GM23338 (cell line): Measurements from ENCODE around the gene ATXN7L3. TPM values are rescaled to one million over a fixed set of nuclear protein-coding genes. Genes with fewer than 3 reads are reported as not detected.
A peak's percentile ranks its signal among the peaks of the same experiment; 100 is the strongest.

Experiments used
- ATAC-seq: fragments of 200-7000 bp; cut with Tn5 transposase; 3 replicates; pipeline ENCODE4 v1.9.1; 2020
- DNase-seq: peaks from one replicate; pipeline ENCODE4 v3.0.0-alpha.2; 2015; ENCODE audit warnings: low spot score
- H2AFZ ChIP-seq: fragments of 200-600 bp; sonication (generic); 2 replicates; pipeline ENCODE4 v1.8.0; 2016; ENCODE audit warnings: antibody characterized with exemption, mild to moderate bottlenecking, moderate library complexity
- H3F3A ChIP-seq: fragments of 200-600 bp; sonication (generic); replicated peaks from 2 replicates; pipeline ENCODE4 v1.8.0; 2017; ENCODE audit warnings: antibody characterized with exemption, mixed run types, low read depth
- H3K27ac ChIP-seq: fragments of 200-600 bp; sonication (generic); 2 replicates; pipeline ENCODE4 v1.6.1; 2016; ENCODE audit warnings: low read depth
- H3K27me3 ChIP-seq: fragments of 200-600 bp; sonication (generic); 2 replicates; pipeline ENCODE4 v1.8.0; 2016; ENCODE audit warnings: mild to moderate bottlenecking, mixed run types, moderate library complexity; ENCODE audit not compliant: insufficient read depth
- H3K36me3 ChIP-seq: fragments of 200-600 bp; sonication (generic); 2 replicates; pipeline ENCODE4 v1.8.0; 2016; ENCODE audit warnings: mild to moderate bottlenecking; ENCODE audit not compliant: insufficient read depth
- H3K4me1 ChIP-seq: fragments of 200-600 bp; sonication (generic); 2 replicates; pipeline ENCODE4 v1.8.0; 2016; ENCODE audit warnings: mild to moderate bottlenecking, moderate library complexity; ENCODE audit not compliant: insufficient read depth
- H3K4me2 ChIP-seq: fragments of 200-600 bp; sonication (generic); 2 replicates; pipeline ENCODE4 v1.7.1; 2017; ENCODE audit warnings: mixed run types
- H3K4me3 ChIP-seq: fragments of 200-600 bp; sonication (generic); 2 replicates; pipeline ENCODE4 v1.6.1; 2016; ENCODE audit warnings: mixed run types
- H3K79me2 ChIP-seq: fragments of 200-600 bp; sonication (generic); replicated peaks from 2 replicates; pipeline ENCODE4 v1.8.0; 2017; ENCODE audit warnings: mild to moderate bottlenecking; ENCODE audit not compliant: insufficient read depth
- H3K9me2 ChIP-seq: fragments of 200-600 bp; sonication (generic); 2 replicates; pipeline ENCODE4 v1.8.0; 2017; ENCODE audit not compliant: insufficient read depth
- H4K20me1 ChIP-seq: fragments of 200-600 bp; sonication (generic); replicated peaks from 2 replicates; pipeline ENCODE4 v1.8.0; 2017; ENCODE audit warnings: mild to moderate bottlenecking; ENCODE audit not compliant: insufficient read depth
- H3K27ac Mint-ChIP-seq: 2 replicates; pipeline ENCODE4 v1.8.0; 2020; ENCODE audit warnings: inconsistent platforms, mild to moderate bottlenecking, moderate library complexity, mixed read lengths
- H3K27me3 Mint-ChIP-seq: 3 replicates; pipeline ENCODE4 v1.8.0; 2022; ENCODE audit warnings: low read depth, mild to moderate bottlenecking, moderate library complexity, mixed read lengths, inconsistent platforms; ENCODE audit not compliant: insufficient read depth, poor library complexity
- H3K36me3 Mint-ChIP-seq: 3 replicates; pipeline ENCODE4 v1.8.0; 2021; ENCODE audit warnings: low read depth, mild to moderate bottlenecking, inconsistent platforms, moderate library complexity, mixed read lengths
- H3K4me1 Mint-ChIP-seq: 3 replicates; pipeline ENCODE4 v1.8.0; 2020; ENCODE audit warnings: mild to moderate bottlenecking, inconsistent platforms, mixed read lengths
- H3K4me3 Mint-ChIP-seq: 3 replicates; pipeline ENCODE4 v1.8.0; 2021; ENCODE audit warnings: moderate library complexity, mild to moderate bottlenecking, inconsistent platforms, mixed read lengths
- H3K9me3 Mint-ChIP-seq: 3 replicates; pipeline ENCODE4 v1.8.0; 2020; ENCODE audit warnings: moderate library complexity, mild to moderate bottlenecking, inconsistent platforms, mixed read lengths
- CREB1 ChIP-seq: fragments of 250-450 bp; sonication (Bioruptor Pico); IDR thresholded peaks from 2 replicates; pipeline ENCODE4 v1.5.0; 2020; ENCODE audit warnings: low read depth, mild to moderate bottlenecking, moderate library complexity
- ETS1 ChIP-seq: IDR thresholded peaks from 2 replicates; pipeline ENCODE4 v1.6.1; 2016; ENCODE audit warnings: antibody characterized with exemption
- EZH2 ChIP-seq: fragments of 200-600 bp; sonication (generic); IDR thresholded peaks from one replicate; pipeline ENCODE4 v1.8.0; 2017; ENCODE audit warnings: antibody characterized with exemption, mild to moderate bottlenecking, low read depth; ENCODE audit not compliant: unreplicated experiment
- EZH2phosphoT487 ChIP-seq: fragments of 200-600 bp; sonication (generic); IDR thresholded peaks from one replicate; pipeline ENCODE4 v1.8.1; 2018; ENCODE audit warnings: antibody characterized with exemption; ENCODE audit not compliant: unreplicated experiment
- NANOG ChIP-seq: IDR thresholded peaks from 2 replicates; pipeline ENCODE4 v1.6.1; 2016; ENCODE audit warnings: antibody characterized with exemption, borderline replicate concordance
- POLR2AphosphoS5 ChIP-seq: IDR thresholded peaks from 2 replicates; pipeline ENCODE4 v1.6.1; 2016; ENCODE audit warnings: antibody characterized with exemption, low read depth
- STAT1 ChIP-seq: IDR thresholded peaks from one replicate; pipeline ENCODE4 v1.6.1; 2016; ENCODE audit warnings: antibody characterized with exemption; ENCODE audit not compliant: unreplicated experiment
- ZNF114 ChIP-seq: fragments of 250-450 bp; sonication (Bioruptor Pico); IDR thresholded peaks from 2 replicates; pipeline ENCODE4 v1.5.0; 2020; ENCODE audit warnings: mild to moderate bottlenecking, moderate library complexity
- ZNF331 ChIP-seq: fragments of 250-450 bp; sonication (Bioruptor Pico); IDR thresholded peaks from 2 replicates; pipeline ENCODE4 v1.5.0; 2020; ENCODE audit warnings: low read depth, mild to moderate bottlenecking, moderate library complexity
- ZNF462 ChIP-seq: fragments of 250-450 bp; sonication (Bioruptor Pico); IDR thresholded peaks from 2 replicates; pipeline ENCODE4 v1.5.0; 2020; ENCODE audit warnings: mild to moderate bottlenecking, moderate library complexity
- polyA plus RNA-seq: library from polyadenylated mRNA; unstranded; fragments of >200 nt; fragmentation: Nextera tagmentation; extraction: Ambion mirVana; gene quantifications from 2 replicates; pipeline ENCODE4 v1.2.1, GENCODE V29; 2016
- total RNA-seq: library from RNA; depleted of rRNA; stranded (reverse); fragments of >200 nt; shearing (Covaris generic); gene quantifications from 2 replicates; pipeline ENCODE4 v1.2.3, GENCODE V29; 2014
- TF ChIP-seq, protein P1 (sequence below): IDR thresholded peaks from one replicate; pipeline ENCODE4 v1.6.1; 2018; ENCODE audit warnings: antibody characterized with exemption; ENCODE audit not compliant: unreplicated experiment

The ATXN7L3 gene
- total and polyA plus RNA-seq, 2 experiments from 2014 or later, result 20.6 to 95.0 TPM

GRCh38 chr17:44211281-44212265 lies 11.9 kb upstream of the ATXN7L3 start:
- Histone ChIP-seq H3K4me3 (no peak overlapping the region; the same call in 1 of the 2 replicates), H3K9me2 (no peaks in the 10 kb centered on the region), H3K4me1 (peaks cover 3% of the 10 kb centered on the region; the same call in 1 of the 2 replicates), H3K27ac (peak overlapping the region; percentile 55; the same call in 1 of the 2 replicates), H3K36me3 (peaks cover 32% of the 10 kb centered on the region), H3K27me3 (no peaks in the 10 kb centered on the region), H4K20me1 (peaks cover 15% of the 10 kb centered on the region), H3K79me2 (peaks cover 2% of the 10 kb centered on the region), H3F3A (peaks cover 31% of the 10 kb centered on the region; the same call in 1 of the 2 replicates), H2AFZ (no peak overlapping the region), H3K4me2 (peak overlapping the region; percentile 67; the same call in 1 of the 2 replicates)
- Mint-ChIP-seq H3K4me3 (no peak overlapping the region), H3K27me3 (peaks cover 28% of the 10 kb centered on the region), H3K9me3 (no peaks in the 10 kb centered on the region), H3K36me3 (peaks cover 90% of the 10 kb centered on the region), H3K4me1 (peaks cover 21% of the 10 kb centered on the region), H3K27ac (no peak overlapping the region)
- TF ChIP-seq ZNF114 (CRISPR knock-in tag) (no peak), CREB1 (CRISPR knock-in tag) (no peak), EZH2 (no peak), NANOG (no peak), EZH2phosphoT487 (no peak), ZNF331 (CRISPR knock-in tag) (no peak), ZNF462 (CRISPR knock-in tag) (no peak), POLR2AphosphoS5 (no peak), ETS1 (no peak), STAT1 (no peak)
- TF ChIP-seq, protein P1, sequence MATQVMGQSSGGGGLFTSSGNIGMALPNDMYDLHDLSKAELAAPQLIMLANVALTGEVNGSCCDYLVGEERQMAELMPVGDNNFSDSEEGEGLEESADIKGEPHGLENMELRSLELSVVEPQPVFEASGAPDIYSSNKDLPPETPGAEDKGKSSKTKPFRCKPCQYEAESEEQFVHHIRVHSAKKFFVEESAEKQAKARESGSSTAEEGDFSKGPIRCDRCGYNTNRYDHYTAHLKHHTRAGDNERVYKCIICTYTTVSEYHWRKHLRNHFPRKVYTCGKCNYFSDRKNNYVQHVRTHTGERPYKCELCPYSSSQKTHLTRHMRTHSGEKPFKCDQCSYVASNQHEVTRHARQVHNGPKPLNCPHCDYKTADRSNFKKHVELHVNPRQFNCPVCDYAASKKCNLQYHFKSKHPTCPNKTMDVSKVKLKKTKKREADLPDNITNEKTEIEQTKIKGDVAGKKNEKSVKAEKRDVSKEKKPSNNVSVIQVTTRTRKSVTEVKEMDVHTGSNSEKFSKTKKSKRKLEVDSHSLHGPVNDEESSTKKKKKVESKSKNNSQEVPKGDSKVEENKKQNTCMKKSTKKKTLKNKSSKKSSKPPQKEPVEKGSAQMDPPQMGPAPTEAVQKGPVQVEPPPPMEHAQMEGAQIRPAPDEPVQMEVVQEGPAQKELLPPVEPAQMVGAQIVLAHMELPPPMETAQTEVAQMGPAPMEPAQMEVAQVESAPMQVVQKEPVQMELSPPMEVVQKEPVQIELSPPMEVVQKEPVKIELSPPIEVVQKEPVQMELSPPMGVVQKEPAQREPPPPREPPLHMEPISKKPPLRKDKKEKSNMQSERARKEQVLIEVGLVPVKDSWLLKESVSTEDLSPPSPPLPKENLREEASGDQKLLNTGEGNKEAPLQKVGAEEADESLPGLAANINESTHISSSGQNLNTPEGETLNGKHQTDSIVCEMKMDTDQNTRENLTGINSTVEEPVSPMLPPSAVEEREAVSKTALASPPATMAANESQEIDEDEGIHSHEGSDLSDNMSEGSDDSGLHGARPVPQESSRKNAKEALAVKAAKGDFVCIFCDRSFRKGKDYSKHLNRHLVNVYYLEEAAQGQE, result no peak
- no peak for ATAC-seq
- no peak for DNase-seq
